Measurements from ENCODE around the gene MAP2K5. TPM values are rescaled to one million over a fixed set of nuclear protein-coding genes. Genes with fewer than 3 reads are reported as not detected.

MAP2K5 gene
- total RNA-seq, 2 experiments from 2014 or later: 22.2 to 27.9 TPM

- Mint-ChIP-seq H3K27ac (no peak overlapping the region), H3K9me3 (no peaks in the 10 kb centered on the region), H3K4me3 (no peak overlapping the region), H3K27me3 (no peaks in the 10 kb centered on the region), H3K4me1 (ENCODE audit: low read depth) (peaks cover 22% of the 10 kb centered on the region), H3K36me3 (ENCODE audit: low read depth) (peaks cover 48% of the 10 kb centered on the region)
- Histone ChIP-seq H3K4me1 (ENCODE audit: insufficient read depth, low read length) (peaks cover 2% of the 10 kb centered on the region), H3K9me3 (ENCODE audit: control insufficient read depth in 1 of 2, insufficient read depth in 1 of 2, low read length in 2 of 2) (no peaks in the 10 kb centered on the region), H3K27ac (ENCODE audit: low read depth in 1 of 2, low read length in 2 of 2) (no peak overlapping the region), H3K27me3 (ENCODE audit: control insufficient read depth in 1 of 2, insufficient read depth in 2 of 2, low read length in 2 of 2) (no peaks in the 10 kb centered on the region), H3K36me3 (ENCODE audit: insufficient read depth, low read length) (peaks cover 3% of the 10 kb centered on the region), H3K4me3 (ENCODE audit: low read length) (no peak overlapping the region)
- POLR2A ChIA-PET: no interaction called here
- CTCF ChIA-PET: no interaction called here
- intact Hi-C loops (cut with DNase I, micrococcal nuclease): no loop called here
- TF ChIP-seq, protein P1, sequence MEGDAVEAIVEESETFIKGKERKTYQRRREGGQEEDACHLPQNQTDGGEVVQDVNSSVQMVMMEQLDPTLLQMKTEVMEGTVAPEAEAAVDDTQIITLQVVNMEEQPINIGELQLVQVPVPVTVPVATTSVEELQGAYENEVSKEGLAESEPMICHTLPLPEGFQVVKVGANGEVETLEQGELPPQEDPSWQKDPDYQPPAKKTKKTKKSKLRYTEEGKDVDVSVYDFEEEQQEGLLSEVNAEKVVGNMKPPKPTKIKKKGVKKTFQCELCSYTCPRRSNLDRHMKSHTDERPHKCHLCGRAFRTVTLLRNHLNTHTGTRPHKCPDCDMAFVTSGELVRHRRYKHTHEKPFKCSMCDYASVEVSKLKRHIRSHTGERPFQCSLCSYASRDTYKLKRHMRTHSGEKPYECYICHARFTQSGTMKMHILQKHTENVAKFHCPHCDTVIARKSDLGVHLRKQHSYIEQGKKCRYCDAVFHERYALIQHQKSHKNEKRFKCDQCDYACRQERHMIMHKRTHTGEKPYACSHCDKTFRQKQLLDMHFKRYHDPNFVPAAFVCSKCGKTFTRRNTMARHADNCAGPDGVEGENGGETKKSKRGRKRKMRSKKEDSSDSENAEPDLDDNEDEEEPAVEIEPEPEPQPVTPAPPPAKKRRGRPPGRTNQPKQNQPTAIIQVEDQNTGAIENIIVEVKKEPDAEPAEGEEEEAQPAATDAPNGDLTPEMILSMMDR (IDR thresholded peaks at IDR 0.05): no peak
- DNase-seq: no peak
- no peak for ATAC-seq (ENCODE audit: poor library complexity)
Observed at GRCh38 chr15:67708500-67708899, 166.0 kb downstream of the MAP2K5 start.

DNA sequence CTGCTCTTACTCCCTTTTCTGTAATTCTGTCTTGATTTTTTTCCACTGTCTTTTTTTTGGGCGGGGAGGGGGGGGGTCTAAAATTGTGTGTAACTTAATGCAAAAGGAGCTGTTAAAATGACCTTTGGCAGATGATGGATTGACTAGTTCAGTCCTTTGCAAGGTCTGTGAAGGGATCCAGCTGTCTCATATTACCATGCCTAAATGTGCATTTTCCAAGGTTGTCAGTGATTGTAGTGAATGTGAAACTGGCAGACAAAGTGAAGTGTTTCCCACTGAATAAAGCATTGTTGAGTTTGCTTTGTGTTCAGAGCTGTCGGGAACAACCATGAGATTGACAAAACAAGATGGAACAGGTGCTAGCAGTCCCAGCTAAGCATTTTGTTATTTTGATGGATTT lies 172.7 kb downstream of the MAP2K5 start:
- H3K27ac ChIP-seq (ENCODE audit: low read depth in 1 of 2, low read length in 2 of 2): no peak overlapping the region
- no peak overlapping the region for H3K4me3 Mint-ChIP-seq
- DNase-seq (no peak), ATAC-seq (ENCODE audit: poor library complexity) (no peak)
- no peaks in the 10 kb centered on the region for H3K36me3 ChIP-seq (ENCODE audit: insufficient read depth, low read length)
- POLR2A ChIA-PET: interaction anchor here (0.6 kb wide), 1 partner anchor 1105 kb away, joined by 4 read pairs; the partner anchor contains the start of gene ANP32A
- H3K27ac Mint-ChIP-seq: no peak overlapping the region
- TF ChIP-seq, protein P1 (IDR thresholded peaks at IDR 0.05): no peak
- H3K9me3 Mint-ChIP-seq: no peaks in the 10 kb centered on the region
- CTCF ChIA-PET: no interaction called here
- H3K27me3 ChIP-seq (ENCODE audit: control insufficient read depth in 1 of 2, insufficient read depth in 2 of 2, low read length in 2 of 2): no peaks in the 10 kb centered on the region
- H3K4me1 ChIP-seq (ENCODE audit: insufficient read depth, low read length): no peaks in the 10 kb centered on the region
- H3K9me3 ChIP-seq (ENCODE audit: control insufficient read depth in 1 of 2, insufficient read depth in 1 of 2, low read length in 2 of 2): no peaks in the 10 kb centered on the region
- H3K27me3 Mint-ChIP-seq: no peaks in the 10 kb centered on the region
- H3K36me3 Mint-ChIP-seq (ENCODE audit: low read depth): peaks cover 27% of the 10 kb centered on the region
- peaks cover 4% of the 10 kb centered on the region for H3K4me1 Mint-ChIP-seq (ENCODE audit: low read depth)
- intact Hi-C loops (cut with DNase I, micrococcal nuclease): no loop called here
- H3K4me3 ChIP-seq (ENCODE audit: low read length): no peak overlapping the region

DNA sequence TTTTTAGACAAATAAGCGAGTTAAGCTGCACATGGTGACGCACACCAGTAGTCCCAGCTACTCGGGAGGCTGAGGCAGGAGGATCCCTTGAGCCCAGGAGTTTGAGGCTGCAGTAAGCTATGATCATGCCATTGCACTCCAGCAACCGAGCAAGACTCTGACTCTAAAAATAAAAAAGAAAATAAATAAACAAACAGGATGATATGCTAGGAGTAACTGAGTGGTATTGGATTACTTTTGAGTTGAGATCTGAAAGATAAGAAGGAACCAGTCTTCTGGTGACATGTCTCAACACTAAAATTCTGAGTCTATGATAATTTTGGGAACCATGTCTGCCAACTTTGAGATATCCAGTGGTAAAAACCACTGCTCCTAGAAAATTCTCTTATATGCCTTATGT lies 173.7 kb downstream of the MAP2K5 start:
- intact Hi-C loops (cut with DNase I, micrococcal nuclease): no loop called here
- H3K27ac ChIP-seq (ENCODE audit: low read depth in 1 of 2, low read length in 2 of 2): no peak overlapping the region
- H3K36me3 Mint-ChIP-seq (ENCODE audit: low read depth): peaks cover 20% of the 10 kb centered on the region
- H3K9me3 ChIP-seq (ENCODE audit: control insufficient read depth in 1 of 2, insufficient read depth in 1 of 2, low read length in 2 of 2): no peaks in the 10 kb centered on the region
- H3K4me3 ChIP-seq (ENCODE audit: low read length): no peak overlapping the region
- POLR2A ChIA-PET: no interaction called here
- no peaks in the 10 kb centered on the region for H3K36me3 ChIP-seq (ENCODE audit: insufficient read depth, low read length)
- H3K4me1 Mint-ChIP-seq (ENCODE audit: low read depth): peaks cover 4% of the 10 kb centered on the region
- ATAC-seq (ENCODE audit: poor library complexity) (no peak), DNase-seq (no peak)
- H3K27ac Mint-ChIP-seq: no peak overlapping the region
- H3K4me3 Mint-ChIP-seq: no peak overlapping the region
- TF ChIP-seq, protein P1 (IDR thresholded peaks at IDR 0.05): no peak
- H3K9me3 Mint-ChIP-seq: no peaks in the 10 kb centered on the region
- CTCF ChIA-PET: no interaction called here
- H3K4me1 ChIP-seq (ENCODE audit: insufficient read depth, low read length): no peaks in the 10 kb centered on the region
- no peaks in the 10 kb centered on the region for H3K27me3 ChIP-seq (ENCODE audit: control insufficient read depth in 1 of 2, insufficient read depth in 2 of 2, low read length in 2 of 2)
- no peaks in the 10 kb centered on the region for H3K27me3 Mint-ChIP-seq

Measured in CD4-positive, alpha-beta T cell (primary cell).